GM12878 (cell line): ENCODE data around the gene ATP2B1. TPM values are rescaled to one million over a fixed set of nuclear protein-coding genes. Genes with fewer than 3 reads are reported as not detected.
A peak's percentile ranks its signal among the peaks of the same experiment; 100 is the strongest.

Experiments used
- ATAC-seq: fragments of 200-7000 bp; cut with Tn5 transposase; 3 replicates; pipeline ENCODE4 v1.9.1; 2020; ENCODE audit warnings: mild to moderate bottlenecking, moderate library complexity
- BruUV-seq: library from RNA; stranded (reverse); fragments of 400-500 nt; replicated peaks from 2 replicates; lab custom pipeline; 2021; lab: Mats Ljungman, UMichigan
- CTCF ChIA-PET: fragments of 300-600 bp; sonication (Branson Sonifier 250); formaldehyde crosslinking; extraction: SDS; loops from one replicate; lab custom pipeline; 2021; ENCODE audit warnings: inconsistent platforms; lab: Yijun Ruan, JAX
- POLR2A ChIA-PET: fragments of 350-600 bp; formaldehyde crosslinking; extraction: SDS; loops from one replicate; lab custom pipeline; 2021; ENCODE audit warnings: inconsistent platforms; lab: Charles Lee
- RAD21 ChIA-PET: fragments of 300-600 bp; sonication (Branson Sonifier 250); formaldehyde crosslinking; loops from one replicate; lab custom pipeline; 2023; ENCODE audit warnings: antibody characterized with exemption; ENCODE audit not compliant: unreplicated experiment; lab: Charles Lee
- SMC1A ChIA-PET: fragments of 300-600 bp; sonication (Branson Sonifier 250); formaldehyde crosslinking; loops from one replicate; lab custom pipeline; 2023; ENCODE audit not compliant: unreplicated experiment, uncharacterized antibody; lab: Charles Lee
- DNase-seq: peaks from one replicate; pipeline ENCODE4 v3.0.0-alpha.2; 2011; ENCODE audit warnings: low read depth, low spot score
- FAIRE-seq: peaks from 3 replicates; lab custom pipeline; 2011; peaks lifted over from hg19 to GRCh38; lab: Jason Lieb, UNC
- H2AFZ ChIP-seq: 2 replicates; pipeline ENCODE4 v1.6.0; 2011; ENCODE audit warnings: low read depth, low read length, control low read depth; ENCODE audit not compliant: control insufficient read depth
- H3K27ac ChIP-seq: 2 replicates; pipeline ENCODE4 v1.5.1; 2011; ENCODE audit warnings: control low read depth; ENCODE audit not compliant: control insufficient read depth, insufficient read depth
- H3K27me3 ChIP-seq, 2 experiments: replicated peaks in 1 of 2; 2 replicates each; pipeline versions ENCODE4 v1.6.0 to v1.6.1; 2011; ENCODE audit warnings: low read length in 1 of 2; ENCODE audit not compliant: control insufficient read depth in 2 of 2, insufficient read depth in 2 of 2
- H3K36me3 ChIP-seq, 2 experiments: 2 replicates each; pipeline ENCODE4 v1.5.1; 2011; ENCODE audit warnings: low read length in 1 of 2; ENCODE audit not compliant: control insufficient read depth in 2 of 2, insufficient read depth in 2 of 2
- H3K4me1 ChIP-seq: 2 replicates; pipeline ENCODE4 v1.6.1; 2011; ENCODE audit warnings: mild to moderate bottlenecking, low read length, moderate library complexity, mixed read lengths; ENCODE audit not compliant: control insufficient read depth, insufficient read depth
- H3K4me2 ChIP-seq: 2 replicates; pipeline ENCODE4 v1.6.0; 2011; ENCODE audit warnings: control low read depth; ENCODE audit not compliant: control insufficient read depth, insufficient read depth
- H3K4me3 ChIP-seq: fragments of 200-600 bp; sonication (generic); 2 replicates; pipeline ENCODE4 v1.5.1; 2016
- H3K79me2 ChIP-seq: 2 replicates; pipeline ENCODE4 v1.6.0; 2011; ENCODE audit warnings: low read length; ENCODE audit not compliant: control insufficient read depth, insufficient read depth
- H3K9ac ChIP-seq: 2 replicates; pipeline ENCODE4 v1.8.0; 2011; ENCODE audit warnings: low read length, control low read depth, mixed read lengths; ENCODE audit not compliant: control insufficient read depth, insufficient read depth
- H3K9me3 ChIP-seq: replicated peaks from 3 replicates; pipeline ENCODE4 v1.5.1; 2011; ENCODE audit warnings: mild to moderate bottlenecking, low read length; ENCODE audit not compliant: control insufficient read depth, insufficient read depth
- H4K20me1 ChIP-seq: 2 replicates; pipeline ENCODE4 v1.6.0; 2011; ENCODE audit not compliant: control insufficient read depth, insufficient read depth
- BHLHE40 ChIP-seq, 2 experiments: fragments of 450-650 bp in 1 of 2; IDR thresholded peaks; 2 replicates each; pipeline ENCODE4 v1.6.1; 2011 to 2017; ENCODE audit warnings: low read depth in 2 of 2, borderline replicate concordance in 1 of 2, improper control_type of control experiment in 1 of 2, low read length in 1 of 2, mild to moderate bottlenecking in 1 of 2
- CREB1 ChIP-seq: IDR thresholded peaks from 2 replicates; pipeline ENCODE4 v1.6.1; 2012; ENCODE audit warnings: low read depth, mild to moderate bottlenecking, inconsistent platforms
- EP300 ChIP-seq, 2 experiments: fragments of 150-350 bp in 1 of 2; IDR thresholded peaks; 2 replicates each; pipeline ENCODE4 v1.6.1; 2011 to 2012; ENCODE audit warnings: low read depth in 2 of 2, low read length in 2 of 2, borderline replicate concordance in 1 of 2, improper control_type of control experiment in 1 of 2, inconsistent platforms in 1 of 2; ENCODE audit not compliant: control insufficient read depth in 1 of 2
- HDGF ChIP-seq: fragments of 450-650 bp; IDR thresholded peaks from 2 replicates; pipeline ENCODE4 v1.6.1; 2016; ENCODE audit warnings: antibody characterized with exemption
- IKZF1 ChIP-seq: fragments of 450-650 bp; conservative IDR thresholded peaks from 2 replicates; pipeline ENCODE4 v1.6.1; 2017; ENCODE audit warnings: antibody characterized with exemption, mild to moderate bottlenecking
- MEF2A ChIP-seq: IDR thresholded peaks from 2 replicates; pipeline ENCODE4 v1.6.1; 2011; ENCODE audit warnings: low read depth, mild to moderate bottlenecking, low read length, moderate library complexity; ENCODE audit not compliant: insufficient read depth
- MXI1 ChIP-seq: fragments of 150-350 bp; IDR thresholded peaks from 2 replicates; pipeline ENCODE4 v1.6.1; 2011; ENCODE audit warnings: low read depth, mild to moderate bottlenecking, inconsistent platforms, low read length, improper control_type of control experiment
- NFYB ChIP-seq: IDR thresholded peaks from 2 replicates; pipeline ENCODE4 v1.6.1; 2011; ENCODE audit warnings: low read depth, mild to moderate bottlenecking, low read length, improper control_type of control experiment, moderate library complexity; ENCODE audit not compliant: insufficient read depth
- NRF1 ChIP-seq: conservative IDR thresholded peaks from 2 replicates; pipeline ENCODE4 v1.6.1; 2011; ENCODE audit warnings: mild to moderate bottlenecking, low read depth, low read length, improper control_type of control experiment
- PAX8 ChIP-seq: fragments of 450-650 bp; IDR thresholded peaks from 2 replicates; pipeline ENCODE4 v1.6.1; 2017; ENCODE audit warnings: mild to moderate bottlenecking, moderate library complexity
- POU2F2 ChIP-seq: IDR thresholded peaks from 3 replicates; pipeline ENCODE4 v1.6.1; 2011; ENCODE audit warnings: low read depth, mild to moderate bottlenecking, low read length, borderline replicate concordance
- RUNX3 ChIP-seq: IDR thresholded peaks from 2 replicates; pipeline ENCODE4 v1.6.1; 2012; ENCODE audit warnings: low read length, inconsistent platforms
- SPI1 ChIP-seq: IDR thresholded peaks from 2 replicates; pipeline ENCODE4 v1.6.1; 2011; ENCODE audit warnings: low read depth, mild to moderate bottlenecking, low read length, moderate library complexity, borderline replicate concordance; ENCODE audit not compliant: insufficient read depth
- TCF7 ChIP-seq: IDR thresholded peaks from 2 replicates; pipeline ENCODE4 v1.6.1; 2014; ENCODE audit warnings: antibody characterized with exemption, borderline replicate concordance
- YY1 ChIP-seq: IDR thresholded peaks from 2 replicates; pipeline ENCODE4 v1.6.1; 2011; ENCODE audit warnings: low read depth, mild to moderate bottlenecking, low read length
- WGBS: methylation state at CpG from one replicate; pipeline ENCODE4 v1.1.6; 2016; ENCODE audit warnings: low lambda C conversion rate; ENCODE audit not compliant: insufficient replicate concordance, insufficient coverage; ENCODE audit errors: missing lambda C conversion rate; 5-methylcytosine and 5-hydroxymethylcytosine counted together
- in situ Hi-C: fragments of 300-500 bp; cut with MboI; formaldehyde crosslinking; loops from 9 replicates; pipeline ENCODE4 v1.14.3; 2018; ENCODE audit warnings: mixed read lengths
- intact Hi-C: fragments of 100-400 bp; cut with micrococcal nuclease; formaldehyde crosslinking; loops from one replicate; pipeline ENCODE4 v1.14.2; 2022; ENCODE audit not compliant: unreplicated experiment
- polyA plus RNA-seq, 11 experiments: library from polyadenylated mRNA; depleted of rRNA in 4 of 11; unstranded in 6 of 11; stranded (reverse) in 5 of 11; fragments of >200 nt; fragmentation: Nextera tagmentation in 4 of 11; fragmentation: Illumina TruSeq in 1 of 11; extraction: Ambion mirVana in 4 of 11; extraction: Trizol in 1 of 11; gene quantifications; 1 replicate in 1 of 11; 2 replicates in 10 of 11; pipeline versions ENCODE4 v1.2.1 to v1.2.3, GENCODE V29; 2011 to 2016; ENCODE audit warnings: inconsistent platforms in 2 of 11, missing spikeins in 2 of 11, low read depth in 1 of 11
- total RNA-seq, 4 experiments: library from RNA; depleted of rRNA in 3 of 4; stranded (reverse); fragments of >200 nt in 3 of 4; fragmentation: Illumina TruSeq in 1 of 4; extraction: Trizol in 1 of 4; gene quantifications; 2 replicates each; pipeline versions ENCODE4 v1.2.1 to v1.2.3, GENCODE V29; 2013 to 2021
- TF ChIP-seq, protein P1 (sequence below): IDR thresholded peaks from 2 replicates; pipeline ENCODE4 v1.6.1; 2012; ENCODE audit warnings: low read length, inconsistent platforms
- TF ChIP-seq, protein P2 (sequence below): fragments of 450-650 bp; IDR thresholded peaks from 2 replicates; pipeline ENCODE4 v1.6.1; 2016; ENCODE audit warnings: mild to moderate bottlenecking, moderate library complexity, borderline replicate concordance

The ATP2B1 gene
- total and polyA plus RNA-seq, 10 of the 15 experiments (the other 5 are each of a cell fraction or from before 2014, with no cell fraction given): 15.9 to 67.8 (median 48.5) TPM

DNA sequence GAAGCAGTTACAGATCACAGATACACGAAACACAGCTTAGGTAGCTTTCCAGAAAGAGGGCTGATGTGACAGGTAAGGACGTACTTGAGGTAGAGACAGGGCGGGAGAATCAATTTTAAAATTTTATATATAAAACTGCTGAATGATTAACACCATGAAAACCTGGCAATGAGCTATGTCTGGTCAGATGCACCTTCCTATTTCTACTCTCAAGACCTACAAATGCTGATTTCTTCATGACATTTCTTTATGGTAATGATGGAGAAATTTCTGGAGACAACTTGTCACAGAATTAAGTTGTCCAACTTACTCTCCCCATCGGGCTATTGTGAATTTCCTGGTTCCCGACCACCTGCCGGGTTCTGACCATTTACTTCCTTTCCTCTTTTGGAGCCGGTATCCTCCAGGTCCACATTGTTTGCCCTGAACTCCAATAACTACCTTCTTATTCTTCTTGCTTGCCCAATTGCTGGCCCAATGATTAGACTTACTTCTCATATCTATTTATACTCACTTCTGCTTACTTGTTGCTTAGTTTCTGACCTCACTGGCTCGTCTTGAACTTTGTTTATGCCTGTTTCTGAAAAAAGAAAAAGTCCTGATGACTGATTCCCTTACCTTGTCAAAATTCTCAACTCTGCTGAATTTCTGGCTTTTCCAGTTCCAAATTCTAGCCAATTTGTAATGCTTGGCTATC lies 12.8 kb upstream of the ATP2B1 start:
- peak overlapping the region; percentile 63 for H2AFZ ChIP-seq
- peak overlapping the region; percentile 56 for H3K27ac ChIP-seq
- DNase-seq (peak; percentile 34), FAIRE-seq (peak; percentile 87), ATAC-seq (peak; percentile 97)
- no peak overlapping the region for H3K9ac ChIP-seq
- no peaks in the 10 kb centered on the region for H3K27me3 ChIP-seq
- CTCF ChIA-PET: interaction anchor here (0.8 to 1.9 kb wide), 6 partner anchors 11 to 280 kb away, joined by 3 to 4 read pairs (median 4); no protein-coding TSS in a partner anchor
- no peaks in the 10 kb centered on the region for H4K20me1 ChIP-seq
- peak overlapping the region; percentile 34 for H3K4me3 ChIP-seq
- 25% methylated on average over 8 of the region's 8 CpGs for WGBS
- RAD21 ChIA-PET: interaction anchor here (1.1 to 1.9 kb wide), 5 partner anchors 9 to 206 kb away, joined by 3 to 9 read pairs (median 4); no protein-coding TSS in a partner anchor
- BruUV-seq: TSS peak; percentile 99
- H3K9me3 ChIP-seq: peaks cover 3% of the 10 kb centered on the region; the same call in 2 of the 3 replicates
- H3K36me3 ChIP-seq: no peaks in the 10 kb centered on the region
- in situ Hi-C loops: no loop called here
- peaks cover 8% of the 10 kb centered on the region; the same call in 1 of the 2 replicates for H3K4me1 ChIP-seq
- H3K79me2 ChIP-seq: no peaks in the 10 kb centered on the region
- POLR2A ChIA-PET: interaction anchor here (0.8 to 1.9 kb wide), 4 partner anchors 12 to 140 kb away, joined by 3 to 6 read pairs (median 3); partner anchors contain the start of gene ATP2B1
- SMC1A ChIA-PET: interaction anchor here (0.8 to 1.6 kb wide), 14 partner anchors 11 to 278 kb away, joined by 3 to 7 read pairs (median 3); no protein-coding TSS in a partner anchor
- H3K4me2 ChIP-seq: peak overlapping the region; percentile 64
- intact Hi-C loops: no loop called here
- TF ChIP-seq MEF2A: peak; percentile 88
- no peak for TF ChIP-seq BHLHE40 (IDR thresholded peaks at IDR 0.05; ENCODE audit: borderline replicate concordance in 1 of 2, low read depth in 2 of 2, low read length in 1 of 2)
- no peak for TF ChIP-seq YY1
- peak in 1 of 2 experiments; percentile 61; a peak in 2 of 4 replicates for TF ChIP-seq EP300 (IDR thresholded peaks at IDR 0.05; ENCODE audit: borderline replicate concordance in 1 of 2, control insufficient read depth in 1 of 2, low read depth in 2 of 2, low read length in 2 of 2)
- TF ChIP-seq NRF1: no peak
- no peak for TF ChIP-seq PAX8
- 0 out of 2 replicates have a peak, but pooled peaks have one; percentile 13 for TF ChIP-seq MXI1
- TF ChIP-seq SPI1: peak; percentile 60; the same call in 1 of the 2 replicates
- TF ChIP-seq POU2F2: no peak
- peak; percentile 59; the same call in 1 of the 2 replicates for TF ChIP-seq HDGF
- TF ChIP-seq, protein P1, sequence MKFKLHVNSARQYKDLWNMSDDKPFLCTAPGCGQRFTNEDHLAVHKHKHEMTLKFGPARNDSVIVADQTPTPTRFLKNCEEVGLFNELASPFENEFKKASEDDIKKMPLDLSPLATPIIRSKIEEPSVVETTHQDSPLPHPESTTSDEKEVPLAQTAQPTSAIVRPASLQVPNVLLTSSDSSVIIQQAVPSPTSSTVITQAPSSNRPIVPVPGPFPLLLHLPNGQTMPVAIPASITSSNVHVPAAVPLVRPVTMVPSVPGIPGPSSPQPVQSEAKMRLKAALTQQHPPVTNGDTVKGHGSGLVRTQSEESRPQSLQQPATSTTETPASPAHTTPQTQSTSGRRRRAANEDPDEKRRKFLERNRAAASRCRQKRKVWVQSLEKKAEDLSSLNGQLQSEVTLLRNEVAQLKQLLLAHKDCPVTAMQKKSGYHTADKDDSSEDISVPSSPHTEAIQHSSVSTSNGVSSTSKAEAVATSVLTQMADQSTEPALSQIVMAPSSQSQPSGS: peak; percentile 53; the same call in 1 of the 2 replicates
- TF ChIP-seq, protein P2, sequence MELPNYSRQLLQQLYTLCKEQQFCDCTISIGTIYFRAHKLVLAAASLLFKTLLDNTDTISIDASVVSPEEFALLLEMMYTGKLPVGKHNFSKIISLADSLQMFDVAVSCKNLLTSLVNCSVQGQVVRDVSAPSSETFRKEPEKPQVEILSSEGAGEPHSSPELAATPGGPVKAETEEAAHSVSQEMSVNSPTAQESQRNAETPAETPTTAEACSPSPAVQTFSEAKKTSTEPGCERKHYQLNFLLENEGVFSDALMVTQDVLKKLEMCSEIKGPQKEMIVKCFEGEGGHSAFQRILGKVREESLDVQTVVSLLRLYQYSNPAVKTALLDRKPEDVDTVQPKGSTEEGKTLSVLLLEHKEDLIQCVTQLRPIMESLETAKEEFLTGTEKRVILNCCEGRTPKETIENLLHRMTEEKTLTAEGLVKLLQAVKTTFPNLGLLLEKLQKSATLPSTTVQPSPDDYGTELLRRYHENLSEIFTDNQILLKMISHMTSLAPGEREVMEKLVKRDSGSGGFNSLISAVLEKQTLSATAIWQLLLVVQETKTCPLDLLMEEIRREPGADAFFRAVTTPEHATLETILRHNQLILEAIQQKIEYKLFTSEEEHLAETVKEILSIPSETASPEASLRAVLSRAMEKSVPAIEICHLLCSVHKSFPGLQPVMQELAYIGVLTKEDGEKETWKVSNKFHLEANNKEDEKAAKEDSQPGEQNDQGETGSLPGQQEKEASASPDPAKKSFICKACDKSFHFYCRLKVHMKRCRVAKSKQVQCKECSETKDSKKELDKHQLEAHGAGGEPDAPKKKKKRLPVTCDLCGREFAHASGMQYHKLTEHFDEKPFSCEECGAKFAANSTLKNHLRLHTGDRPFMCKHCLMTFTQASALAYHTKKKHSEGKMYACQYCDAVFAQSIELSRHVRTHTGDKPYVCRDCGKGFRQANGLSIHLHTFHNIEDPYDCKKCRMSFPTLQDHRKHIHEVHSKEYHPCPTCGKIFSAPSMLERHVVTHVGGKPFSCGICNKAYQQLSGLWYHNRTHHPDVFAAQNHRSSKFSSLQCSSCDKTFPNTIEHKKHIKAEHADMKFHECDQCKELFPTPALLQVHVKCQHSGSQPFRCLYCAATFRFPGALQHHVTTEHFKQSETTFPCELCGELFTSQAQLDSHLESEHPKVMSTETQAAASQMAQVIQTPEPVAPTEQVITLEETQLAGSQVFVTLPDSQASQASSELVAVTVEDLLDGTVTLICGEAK: no peak
- 0 out of 2 replicates have a peak, but pooled peaks have one; percentile 38 for TF ChIP-seq IKZF1
- no peak for TF ChIP-seq NFYB
- TF ChIP-seq TCF7: no peak
- TF ChIP-seq RUNX3: peak; percentile 38; the same call in 1 of the 2 replicates
- TF ChIP-seq CREB1: peak; percentile 84
